Measurements from ENCODE around the gene SLC1A5.

GRCh38 chr19:46797881-46798280 lies 9.5 kb upstream of the SLC1A5 start:
- TF ChIP-seq CTCF (IDR thresholded peaks at IDR 0.05) (no peak), EZH2 (IDR thresholded peaks at IDR 0.05) (no peak)

Measured in neural progenitor cell (in vitro differentiated cells).